Non-pigmented ciliary epithelial cell (primary cell): ENCODE data around the gene GPN3.
"Not testable (repeated sequence)": the region's sequence is repeated elsewhere in the genome, so short reads cannot be mapped to it uniquely, and the experiment has no call there.

Source experiments
- DNase-seq: peaks from one replicate; pipeline ENCODE4 v3.0.0-alpha.2; 2010; ENCODE audit warnings: low read depth

GPN3 gene

DNA sequence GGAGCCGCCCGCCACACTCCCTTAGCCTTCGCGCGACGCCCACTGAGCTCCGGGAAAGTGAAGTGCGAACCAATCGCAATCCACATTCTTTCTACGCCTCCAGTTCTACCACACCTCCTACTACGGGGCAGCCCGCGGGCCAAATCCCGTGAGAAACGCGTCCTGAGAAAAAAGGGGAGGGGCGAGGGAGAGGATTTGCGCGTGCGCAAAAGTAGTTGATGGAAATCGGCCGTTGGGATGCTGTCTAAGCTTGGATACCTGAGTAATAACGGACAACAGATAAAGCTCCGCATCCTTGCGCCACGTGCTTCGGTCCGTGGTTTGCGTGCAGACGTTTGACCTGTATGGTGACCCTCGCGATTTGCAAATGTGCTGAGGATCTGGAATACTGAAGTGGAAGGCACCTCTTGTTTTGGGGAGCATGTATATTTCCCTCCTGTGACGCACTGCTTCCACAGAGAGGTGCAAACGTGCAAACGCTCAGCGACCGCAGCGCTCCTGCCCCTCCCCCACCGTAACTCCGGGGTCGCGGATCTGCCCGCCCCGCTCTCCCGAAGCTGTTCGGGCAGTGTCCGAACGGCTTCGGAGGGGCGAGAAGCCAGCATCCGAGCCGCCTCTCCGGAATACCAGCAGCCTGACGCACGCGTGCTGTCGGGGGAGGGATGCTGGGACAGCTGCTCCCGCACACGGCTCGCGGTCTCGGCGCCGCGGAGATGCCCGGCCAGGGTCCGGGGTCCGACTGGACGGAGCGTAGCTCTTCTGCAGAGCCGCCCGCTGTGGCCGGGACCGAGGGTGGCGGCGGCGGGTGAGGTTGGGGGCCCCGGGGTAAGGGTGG, at the start of gene GPN3, which contains the start of gene FAM216A:
TSS of gene GPN3 (minus strand) at position 44 of the 835 bp plus-strand sequence. CDS start 54 bp downstream, outside the sequence.
TSS of gene FAM216A (plus strand) at position 632 of the 835 bp plus-strand sequence. CDS start at position 663, 31 bp downstream.
- peak; percentile 92 for DNase-seq

DNA sequence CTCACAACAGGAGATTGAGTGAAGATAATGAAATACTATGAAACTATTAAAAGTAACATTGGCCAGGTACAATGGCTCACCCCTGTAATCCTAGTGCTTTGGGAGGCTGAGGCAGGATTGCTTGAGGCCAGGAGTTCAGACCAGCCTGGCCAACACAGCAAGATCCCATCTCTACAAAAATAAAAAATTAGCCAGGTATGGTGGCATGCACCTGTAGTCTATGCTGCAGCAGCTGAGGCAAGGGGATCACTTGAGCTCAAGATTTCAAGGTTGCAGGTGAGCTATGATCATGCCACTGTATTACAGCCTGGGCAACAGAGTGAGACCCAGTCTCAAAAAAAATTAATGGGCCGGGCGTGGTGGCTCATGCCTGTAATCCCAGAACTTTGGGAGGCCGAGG, 48.9 kb upstream of the GPN3 start:
- DNase-seq: no peak

DNA sequence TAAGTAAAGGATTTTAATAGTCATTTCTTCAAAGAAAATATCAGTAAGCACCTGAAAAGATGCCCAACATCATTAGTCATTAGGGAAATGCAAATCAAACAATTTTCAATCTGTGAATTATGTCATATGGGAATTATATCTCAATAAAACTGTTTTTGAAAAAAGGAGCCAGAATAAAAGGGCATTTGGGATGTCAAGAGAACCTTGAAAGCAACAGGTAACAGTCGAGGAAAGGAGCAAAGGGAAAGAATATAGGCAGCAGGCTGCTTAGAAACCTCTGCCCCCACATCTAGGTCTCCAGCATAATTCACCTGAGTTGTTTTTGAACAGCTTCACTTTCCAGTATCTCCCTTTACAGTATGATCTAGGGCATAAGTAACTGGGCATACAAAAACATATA, 46.3 kb upstream of the GPN3 start:
- no peak for DNase-seq

DNA sequence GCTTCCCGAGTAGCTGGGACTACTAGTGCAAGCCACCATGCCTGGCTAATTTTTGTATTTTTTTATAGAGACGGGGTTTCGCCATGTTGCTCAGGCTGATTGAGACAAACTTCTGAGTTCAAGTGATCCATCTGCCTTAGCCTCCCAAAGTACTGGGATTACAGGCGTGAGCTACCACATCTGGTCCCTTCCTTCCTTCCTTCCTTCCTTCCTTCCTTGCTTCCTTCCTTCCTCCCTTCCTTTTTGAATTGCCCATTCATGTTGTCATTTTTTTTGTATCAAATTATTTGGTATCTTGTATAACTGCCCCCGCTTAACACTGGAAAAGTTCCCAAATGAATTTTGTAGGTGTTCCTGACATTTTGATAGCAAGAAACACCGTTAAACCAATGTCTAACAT, 45.8 kb upstream of the GPN3 start:
- DNase-seq: no peak

DNA sequence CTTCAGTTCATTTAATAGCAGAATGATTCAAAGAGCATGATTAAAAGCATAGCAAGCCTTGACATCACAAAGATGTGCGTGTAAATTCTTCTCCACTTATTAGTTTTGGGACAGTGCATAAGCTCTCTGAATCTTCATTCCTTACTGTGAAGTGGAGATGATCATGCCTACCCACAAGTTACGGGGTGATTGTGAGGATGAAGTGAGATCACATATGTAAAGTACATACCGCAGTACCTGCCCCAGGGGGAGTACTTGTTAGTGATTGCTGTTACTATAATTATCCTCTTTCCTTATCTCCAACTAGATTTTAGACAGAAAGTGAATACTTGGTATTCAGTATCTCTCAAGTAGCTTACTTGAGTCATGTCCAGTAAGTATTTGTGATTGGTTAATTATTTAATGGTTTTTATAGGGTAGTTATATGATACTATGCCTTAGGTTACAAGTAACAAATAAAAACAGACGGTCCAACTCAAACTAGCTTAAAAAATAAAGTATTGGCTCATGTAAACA, 40.1 kb upstream of the GPN3 start:
- DNase-seq: no peak

DNA sequence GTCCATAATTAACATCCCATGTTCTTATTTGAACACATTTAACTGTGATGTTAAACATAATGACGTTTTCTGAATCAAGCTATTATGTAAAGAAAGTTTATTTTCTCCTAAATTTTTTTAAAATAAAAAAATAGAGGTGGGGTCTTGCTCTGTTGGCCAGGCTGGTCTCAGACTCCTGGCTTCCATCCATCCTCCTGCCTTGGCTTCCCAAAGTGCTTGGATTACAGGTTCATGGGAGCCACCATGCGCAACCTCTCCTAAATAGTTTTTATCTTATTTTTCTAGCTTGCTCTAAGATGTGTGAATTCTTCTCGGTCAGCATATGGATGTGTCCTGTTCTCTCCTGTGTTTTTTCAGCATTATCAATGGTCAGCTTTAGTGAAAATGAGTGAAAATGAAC, 37.3 kb upstream of the GPN3 start:
- DNase-seq: no peak

DNA sequence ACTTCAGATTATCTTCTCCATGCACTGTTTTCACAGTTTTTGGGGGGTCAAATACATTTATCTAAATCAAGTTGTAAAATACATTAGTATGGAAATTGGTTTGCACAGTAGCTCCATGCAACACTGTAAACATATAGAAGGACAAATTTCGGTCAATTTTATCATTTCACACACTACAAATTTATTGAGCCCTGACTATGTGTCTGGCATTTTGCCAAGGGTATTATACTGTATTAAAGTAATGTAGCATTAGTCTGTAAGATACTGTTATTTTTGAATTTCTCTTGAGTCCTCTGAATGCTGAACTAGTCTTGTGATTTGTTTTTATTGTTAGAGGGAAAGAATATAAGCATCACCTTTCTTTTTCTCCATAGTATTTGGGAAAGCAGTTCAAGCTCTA, 35.4 kb upstream of the GPN3 start:
- no peak for DNase-seq

DNA sequence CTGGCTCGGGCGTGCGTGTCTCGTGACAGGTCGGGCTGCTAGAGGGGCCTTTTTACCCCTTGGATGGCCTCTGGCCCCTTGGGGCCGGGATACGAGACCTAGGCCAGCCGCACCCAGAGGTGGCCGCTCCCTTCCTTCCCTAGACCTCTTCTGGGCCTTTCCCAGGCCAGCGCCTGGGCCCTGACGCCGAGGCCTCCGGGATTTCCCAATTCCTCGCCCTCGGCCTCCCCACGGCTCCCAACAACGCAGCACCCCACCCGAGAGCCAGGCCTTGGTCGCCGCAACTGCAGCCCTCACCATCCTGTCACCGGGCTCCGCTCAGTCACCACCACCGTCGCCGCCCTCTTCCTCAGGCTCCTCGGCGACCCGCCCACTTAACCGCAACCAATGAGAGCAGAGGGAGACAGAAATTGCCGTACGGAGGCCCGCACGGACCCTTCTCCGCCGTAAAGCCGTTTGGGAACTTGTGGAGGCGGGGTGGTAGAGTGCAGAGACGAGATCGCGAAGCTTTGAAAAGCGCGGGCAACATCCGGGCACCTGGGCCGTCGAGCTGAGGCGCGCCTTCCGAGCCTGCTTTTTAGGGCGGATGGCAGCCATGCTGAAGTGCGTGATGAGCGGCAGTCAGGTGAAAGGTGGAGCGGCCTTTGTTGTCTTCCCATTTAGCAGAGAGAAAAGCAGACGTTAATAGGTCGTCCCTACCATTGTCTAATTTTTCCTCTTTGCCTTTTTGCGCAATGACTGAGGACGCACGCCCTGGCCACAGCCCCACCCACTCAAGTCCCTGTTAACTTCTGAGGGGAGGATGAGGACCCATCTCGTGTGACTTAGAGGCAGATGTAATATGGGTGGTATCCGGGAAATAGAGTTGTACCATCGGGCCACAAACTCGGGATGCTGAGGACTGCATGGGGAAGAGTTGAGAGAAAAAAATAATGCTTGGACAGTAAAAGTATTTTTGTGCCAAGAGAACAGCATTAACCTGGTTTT, 34.0 kb upstream of the GPN3 start, which contains the start of the genes RAD9B and VPS29:
TSS of gene RAD9B (plus strand) at position 580 of the 987 bp plus-strand sequence. CDS start at position 587, 7 bp downstream.
TSS of gene VPS29 (minus strand) at position 360 of the 987 bp plus-strand sequence. CDS start at position 300, 60 bp downstream.
- DNase-seq: peak; percentile 89

DNA sequence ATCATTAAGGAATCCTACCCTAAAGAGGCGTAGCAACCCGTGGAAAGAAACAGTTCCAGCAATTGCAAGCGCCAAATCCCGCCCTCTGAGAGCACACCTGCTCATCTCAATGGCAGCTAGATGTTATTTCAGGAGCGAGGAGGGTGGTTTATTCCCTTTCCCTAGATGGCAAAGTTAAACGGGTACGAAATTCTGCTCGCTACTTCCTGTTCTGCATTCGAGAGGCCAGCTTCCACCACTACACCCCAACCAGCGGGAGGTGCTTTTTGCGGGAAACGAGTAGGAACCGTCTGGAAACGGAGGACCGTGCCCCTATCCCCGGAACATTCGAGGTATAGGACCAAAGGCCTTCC, 33.3 kb upstream of the GPN3 start:
- DNase-seq: no peak

DNA sequence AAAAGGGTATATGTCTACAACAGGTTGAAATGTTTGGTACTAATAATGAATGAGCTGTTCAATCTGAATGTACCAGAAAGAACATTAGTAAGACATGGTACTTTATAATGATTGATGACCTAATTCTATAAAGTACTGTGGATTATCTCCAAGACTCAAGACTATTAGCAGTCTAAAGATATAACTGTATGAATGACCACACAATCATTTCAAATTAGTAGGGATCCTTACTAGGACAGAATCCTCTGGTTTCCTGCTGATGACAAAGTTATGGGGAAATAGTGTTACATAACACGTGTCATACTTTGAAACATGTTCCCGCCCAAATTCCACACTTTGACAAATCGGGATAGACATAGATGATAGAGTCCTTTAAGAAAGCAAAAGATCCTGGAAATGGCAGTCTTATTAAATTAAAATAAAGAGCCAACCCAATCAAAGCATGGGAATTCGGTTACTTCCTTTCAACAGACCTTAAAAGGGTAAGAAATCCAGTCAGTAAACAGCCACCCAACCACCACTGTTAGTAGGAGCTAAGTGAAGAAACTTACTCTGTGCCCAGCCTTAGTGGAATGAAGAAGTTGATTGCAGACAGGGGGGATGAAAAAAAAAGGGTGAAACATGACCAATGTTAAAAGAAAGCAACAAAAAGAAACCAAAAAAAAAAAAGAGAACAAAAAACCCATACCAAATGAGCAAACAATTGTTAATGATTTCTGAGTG, 31.1 kb upstream of the GPN3 start:
- no peak for DNase-seq

DNA sequence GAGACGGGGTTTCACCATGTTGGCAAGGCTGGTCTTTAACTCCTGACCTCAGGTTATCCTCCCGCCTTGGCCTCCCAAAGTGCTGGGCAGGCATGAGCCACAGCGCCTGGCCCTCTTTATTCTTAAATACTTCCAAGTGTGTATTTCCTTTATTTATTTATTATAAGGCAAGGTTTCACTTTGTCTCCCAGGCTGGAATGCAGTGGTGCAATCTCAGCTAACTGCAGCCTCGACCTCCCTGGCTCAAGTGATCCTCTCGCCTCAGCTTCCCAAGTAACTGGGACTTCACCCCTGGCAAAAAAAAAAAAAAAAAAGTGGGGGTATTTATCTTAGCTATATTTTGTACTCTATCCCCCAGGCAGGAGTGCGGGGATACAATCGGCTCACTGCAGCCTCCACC, 7.4 kb upstream of the GPN3 start:
- no peak for DNase-seq

DNA sequence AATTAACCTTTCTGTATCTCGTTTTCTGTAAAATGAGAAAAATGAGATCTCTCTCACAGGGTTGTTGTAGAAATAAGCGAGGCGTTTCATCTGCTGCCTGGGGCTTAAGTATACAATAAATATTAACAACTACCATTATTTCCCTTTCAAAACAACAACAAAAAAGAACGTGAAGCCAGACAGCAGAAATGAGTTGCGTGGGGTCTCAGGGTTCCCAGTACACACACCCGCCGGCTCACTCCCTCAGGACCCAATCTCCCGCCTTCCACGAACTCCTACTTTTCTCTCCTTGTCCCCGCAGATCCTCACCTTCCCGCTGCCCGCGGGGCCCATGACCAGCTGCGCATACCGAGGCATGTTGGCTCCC, 227 bp downstream of the GPN3 start:
- no peak for DNase-seq

DNA sequence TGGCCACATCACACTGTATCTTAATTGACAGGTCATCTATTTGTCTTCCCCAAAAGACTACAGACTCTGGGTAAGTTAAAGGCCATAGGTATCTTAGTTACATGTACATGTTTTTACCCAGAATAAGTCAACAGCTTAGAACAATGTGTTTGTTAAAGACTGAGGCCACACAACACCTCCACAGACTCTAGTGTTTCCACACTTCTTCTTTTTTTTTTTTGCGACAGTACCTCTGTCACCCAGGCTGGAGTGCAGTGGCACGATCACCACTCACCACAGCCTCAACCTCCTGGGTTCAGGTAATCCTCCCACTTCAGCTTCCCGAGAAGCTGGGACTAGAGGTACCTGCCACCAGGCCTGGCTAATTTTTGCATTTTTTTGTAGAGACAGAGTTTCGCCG, 1.3 kb downstream of the GPN3 start:
- no peak for DNase-seq

DNA sequence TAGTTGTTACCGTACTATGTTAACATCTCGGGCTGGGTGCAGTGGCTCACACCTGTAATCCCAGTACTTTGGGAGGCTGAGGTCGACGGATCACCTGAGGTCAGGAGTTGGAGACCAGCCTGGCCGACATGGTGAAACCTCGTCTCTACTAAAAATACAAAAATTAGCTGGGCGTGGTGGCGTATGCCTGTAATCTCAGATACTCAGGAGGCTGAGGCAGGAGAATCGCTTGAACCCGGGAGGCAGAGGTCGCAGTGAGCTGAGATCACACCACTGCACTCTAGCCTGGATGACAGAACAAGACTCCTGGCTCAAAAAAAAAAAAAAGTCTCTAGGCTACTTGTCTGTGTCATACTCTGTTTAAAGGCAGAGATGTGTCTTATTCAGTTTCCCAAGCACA, 2.3 kb downstream of the GPN3 start:
- not testable (repeated sequence) for DNase-seq

DNA sequence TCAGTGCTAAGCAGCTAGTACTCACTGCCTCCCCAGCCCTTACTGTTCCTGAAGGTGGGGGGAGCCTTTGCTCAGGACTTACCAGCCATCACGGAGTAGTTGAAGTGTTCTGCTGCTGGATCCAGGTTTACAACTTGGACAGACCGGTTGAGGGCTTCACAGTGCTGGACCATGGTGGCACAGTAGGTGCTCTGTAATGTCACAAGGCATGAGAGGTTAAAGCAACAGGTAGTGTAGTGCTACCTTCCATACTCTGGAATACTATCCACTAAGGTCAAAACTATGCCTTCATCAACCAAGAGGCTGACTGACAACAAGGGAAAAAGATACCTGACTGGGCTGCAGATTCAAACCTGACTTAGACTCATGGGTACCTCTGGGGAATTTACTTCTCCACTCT, 3.0 kb downstream of the GPN3 start:
- DNase-seq: no peak

DNA sequence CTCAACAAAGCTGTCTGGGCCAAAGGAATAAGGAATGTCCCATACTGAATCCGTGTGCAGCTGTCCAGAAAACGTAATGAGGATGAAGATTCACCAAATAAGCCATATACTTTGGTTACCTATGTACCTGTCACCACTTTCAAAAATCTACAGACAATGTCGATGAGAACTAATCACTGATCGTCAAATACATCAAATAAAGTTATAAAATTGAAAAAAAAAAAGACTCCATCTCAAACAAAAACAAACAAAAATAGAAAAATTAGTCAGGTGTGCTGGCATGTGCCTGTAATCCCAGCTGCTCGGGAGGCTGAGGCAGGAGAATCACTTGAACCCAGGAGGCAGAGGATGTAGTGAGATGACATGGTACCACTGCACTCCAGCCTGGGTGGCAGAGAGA, 6.9 kb downstream of the GPN3 start:
- DNase-seq: not testable (repeated sequence)

DNA sequence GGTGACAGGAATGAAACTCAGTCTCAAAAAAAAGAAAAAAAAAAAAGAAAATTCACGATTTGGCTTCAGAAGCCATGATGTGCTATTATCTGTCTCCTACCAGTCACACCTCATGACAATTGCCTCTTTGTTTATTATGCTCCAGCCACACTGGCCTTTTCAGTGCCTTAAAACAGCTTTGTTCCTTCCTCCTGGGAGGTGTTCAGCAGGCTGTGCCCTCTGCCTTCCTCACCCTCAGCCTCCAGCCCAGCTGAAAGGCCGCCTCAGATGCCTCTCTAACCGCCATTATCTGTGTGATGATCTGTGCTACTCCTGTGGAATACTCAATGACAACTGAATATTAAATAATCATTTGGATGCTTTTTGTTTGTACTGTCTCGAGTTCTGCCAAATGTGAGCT, 9.3 kb downstream of the GPN3 start:
- no peak for DNase-seq

DNA sequence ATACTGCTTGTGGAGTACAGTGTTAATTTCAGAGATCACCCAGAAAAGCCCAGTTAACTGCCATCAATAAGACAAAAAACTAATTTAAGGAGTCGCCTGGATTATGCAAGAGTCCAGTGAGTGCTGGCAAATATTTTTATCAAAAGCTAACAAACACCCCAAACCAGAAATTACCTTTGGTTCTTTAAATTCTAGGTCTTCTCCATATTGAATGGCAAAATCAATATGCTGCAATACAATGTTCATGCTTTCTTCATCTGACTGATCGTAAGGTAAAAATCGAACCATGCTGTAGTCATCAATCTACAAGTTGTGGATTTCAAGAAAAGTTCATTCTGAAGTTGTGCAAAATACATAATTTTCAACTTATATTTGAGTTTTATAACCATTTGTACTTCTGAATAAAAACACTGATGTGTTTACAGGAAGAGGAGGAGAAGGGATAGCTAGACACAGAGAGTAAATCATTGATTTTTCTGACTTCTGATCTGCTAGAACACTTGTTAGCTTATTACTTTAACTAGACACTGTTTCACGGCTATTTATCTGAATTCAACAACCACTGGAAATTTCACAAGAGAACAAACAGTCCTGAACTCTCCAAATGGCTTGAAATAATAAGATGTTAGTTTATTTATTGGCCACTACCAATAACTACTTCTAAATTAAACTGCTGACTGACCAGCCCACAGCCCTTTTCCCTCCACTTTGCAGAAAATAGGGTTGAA, 14.3 kb downstream of the GPN3 start:
- DNase-seq: no peak

DNA sequence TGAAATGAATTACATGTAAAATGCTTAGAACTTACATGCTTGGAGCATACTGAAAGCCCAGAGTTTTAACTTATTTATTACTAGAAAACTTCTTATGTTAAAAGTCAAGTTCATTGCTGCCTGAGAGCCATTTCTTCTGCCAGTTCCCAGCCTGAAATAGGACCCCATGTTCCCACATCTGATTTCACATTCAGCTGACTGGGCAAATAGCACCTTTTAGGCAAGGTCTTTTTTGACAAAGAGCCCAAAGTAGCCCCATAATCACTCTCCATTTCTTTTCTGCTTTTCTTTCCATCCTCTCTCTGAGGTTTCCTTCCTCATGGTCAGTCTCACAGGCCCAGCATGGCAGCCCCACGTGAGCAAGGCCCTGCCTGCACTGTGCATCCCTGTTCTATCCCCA, 16.8 kb downstream of the GPN3 start:
- no peak for DNase-seq

DNA sequence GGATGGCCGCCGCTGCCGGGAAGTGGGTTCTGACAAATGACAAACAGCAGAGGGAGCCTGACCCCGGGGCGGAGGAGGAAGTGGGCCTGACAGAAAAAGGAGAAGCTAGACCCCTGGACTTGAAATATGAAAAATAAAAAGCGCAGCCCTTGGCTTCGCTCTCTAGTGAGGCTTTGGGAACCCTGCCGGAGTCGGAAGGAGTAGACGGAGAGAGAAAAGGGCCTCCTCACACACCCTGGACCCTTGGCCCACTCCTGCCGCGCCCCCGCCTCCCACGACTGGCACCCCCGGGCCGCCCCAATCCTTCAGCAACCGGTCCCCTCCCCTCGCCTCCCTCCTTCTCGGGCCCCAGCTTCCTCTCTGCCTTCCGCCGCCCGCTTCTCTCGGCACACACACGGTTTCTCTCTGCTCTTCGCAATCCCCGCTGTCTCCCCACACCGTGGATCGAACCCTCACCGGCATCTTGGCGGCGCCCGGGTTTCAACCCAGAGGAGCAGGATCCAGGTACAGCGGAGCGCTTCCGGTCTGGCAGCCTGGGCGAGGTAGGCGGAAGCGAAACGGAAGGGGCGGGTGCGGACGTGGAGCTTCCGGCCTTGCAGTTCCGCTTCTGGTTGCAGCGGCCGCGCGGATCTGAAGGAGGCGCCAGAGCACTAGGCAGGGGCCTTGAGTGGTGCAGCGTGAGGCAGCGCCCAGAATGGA, 18.1 kb downstream of the GPN3 start, which contains the start of gene ARPC3:
TSS of gene ARPC3 (minus strand) at position 539 of the 699 bp plus-strand sequence. CDS start at position 462, 77 bp downstream.
- peak; percentile 70 for DNase-seq
